T-helper 2 cell treated with Interferon-gamma antibody and Interleukin-4, amounts not matched to agents 5 μg/mL and 100 μg/mL, for 36 hours (primary cell): Measurements from ENCODE around the gene ADAM10.
A peak's percentile ranks its signal among the peaks of the same experiment; 100 is the strongest.
"Not testable (repeated sequence)": the region's sequence is repeated elsewhere in the genome, so short reads cannot be mapped to it uniquely, and the experiment has no call there.

Experiments used
- DNase-seq: peaks from one replicate; pipeline ENCODE4 v3.0.0; 2021; ENCODE audit warnings: low spot score
- H3K27ac Mint-ChIP-seq: one replicate; pipeline ENCODE4 v1.8.0; 2021; ENCODE audit warnings: mild to moderate bottlenecking, mixed read lengths
- H3K27me3 Mint-ChIP-seq: one replicate; pipeline ENCODE4 v1.8.0; 2021; ENCODE audit warnings: low read depth, mixed read lengths
- H3K36me3 Mint-ChIP-seq: one replicate; pipeline ENCODE4 v1.8.0; 2021; ENCODE audit warnings: low read depth, mixed read lengths
- H3K4me1 Mint-ChIP-seq: one replicate; pipeline ENCODE4 v1.8.0; 2021; ENCODE audit warnings: low read depth, mixed read lengths
- H3K4me3 Mint-ChIP-seq: one replicate; pipeline ENCODE4 v1.8.0; 2022; ENCODE audit warnings: mild to moderate bottlenecking, moderate library complexity, mixed read lengths
- H3K9me3 Mint-ChIP-seq: one replicate; pipeline ENCODE4 v1.8.0; 2021; ENCODE audit warnings: mixed read lengths

The ADAM10 gene

DNA sequence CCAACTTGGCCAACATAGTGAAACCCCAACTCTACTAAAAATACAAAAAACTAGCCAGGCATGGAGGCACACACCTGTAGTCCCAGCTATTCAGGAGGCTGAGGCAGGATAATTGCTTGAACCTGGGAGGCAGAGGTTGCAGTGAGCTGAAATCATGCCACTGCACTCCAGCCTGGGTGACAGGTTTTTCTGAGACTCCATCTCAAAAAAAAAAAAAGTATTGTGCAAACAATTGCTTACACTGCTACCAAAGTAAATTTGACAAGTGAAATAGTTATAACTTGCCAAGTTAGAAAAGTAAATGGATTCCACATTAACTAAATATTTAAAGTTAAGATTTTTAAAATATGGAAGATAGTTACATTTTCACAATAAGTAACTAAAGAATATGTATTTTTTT, 129.2 kb downstream of the ADAM10 start:
- not testable (repeated sequence) for DNase-seq, H3K27ac Mint-ChIP-seq, H3K4me3 Mint-ChIP-seq, H3K27me3 Mint-ChIP-seq
- peaks cover 72% of the 10 kb centered on the region for H3K36me3 Mint-ChIP-seq
- H3K4me1 Mint-ChIP-seq, result peaks cover 34% of the 10 kb centered on the region
- peaks cover 39% of the 10 kb centered on the region for H3K9me3 Mint-ChIP-seq

DNA sequence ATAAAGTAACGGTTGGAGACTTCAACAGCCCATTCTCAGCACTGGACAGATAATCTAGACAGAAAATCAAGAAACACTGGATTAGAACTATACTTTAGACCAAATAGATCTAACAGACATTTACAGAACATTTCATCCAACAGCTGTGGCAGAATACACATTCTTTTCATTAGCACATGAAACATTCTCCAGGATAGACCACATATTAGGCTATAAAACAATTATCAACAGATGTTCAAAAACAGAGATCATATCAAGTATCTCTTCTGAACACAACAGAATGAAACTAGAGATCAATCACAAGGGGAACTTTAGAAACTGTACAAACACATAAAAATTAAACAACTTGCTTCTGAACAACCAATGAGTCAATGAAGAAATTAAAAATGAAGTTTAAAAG, 133.3 kb downstream of the ADAM10 start:
- no peak overlapping the region for H3K27ac Mint-ChIP-seq
- peaks cover 52% of the 10 kb centered on the region for H3K9me3 Mint-ChIP-seq
- H3K27me3 Mint-ChIP-seq, result no peaks in the 10 kb centered on the region
- no peak overlapping the region for H3K4me3 Mint-ChIP-seq
- no peak for DNase-seq
- H3K36me3 Mint-ChIP-seq, result peaks cover 78% of the 10 kb centered on the region
- peaks cover 23% of the 10 kb centered on the region for H3K4me1 Mint-ChIP-seq

DNA sequence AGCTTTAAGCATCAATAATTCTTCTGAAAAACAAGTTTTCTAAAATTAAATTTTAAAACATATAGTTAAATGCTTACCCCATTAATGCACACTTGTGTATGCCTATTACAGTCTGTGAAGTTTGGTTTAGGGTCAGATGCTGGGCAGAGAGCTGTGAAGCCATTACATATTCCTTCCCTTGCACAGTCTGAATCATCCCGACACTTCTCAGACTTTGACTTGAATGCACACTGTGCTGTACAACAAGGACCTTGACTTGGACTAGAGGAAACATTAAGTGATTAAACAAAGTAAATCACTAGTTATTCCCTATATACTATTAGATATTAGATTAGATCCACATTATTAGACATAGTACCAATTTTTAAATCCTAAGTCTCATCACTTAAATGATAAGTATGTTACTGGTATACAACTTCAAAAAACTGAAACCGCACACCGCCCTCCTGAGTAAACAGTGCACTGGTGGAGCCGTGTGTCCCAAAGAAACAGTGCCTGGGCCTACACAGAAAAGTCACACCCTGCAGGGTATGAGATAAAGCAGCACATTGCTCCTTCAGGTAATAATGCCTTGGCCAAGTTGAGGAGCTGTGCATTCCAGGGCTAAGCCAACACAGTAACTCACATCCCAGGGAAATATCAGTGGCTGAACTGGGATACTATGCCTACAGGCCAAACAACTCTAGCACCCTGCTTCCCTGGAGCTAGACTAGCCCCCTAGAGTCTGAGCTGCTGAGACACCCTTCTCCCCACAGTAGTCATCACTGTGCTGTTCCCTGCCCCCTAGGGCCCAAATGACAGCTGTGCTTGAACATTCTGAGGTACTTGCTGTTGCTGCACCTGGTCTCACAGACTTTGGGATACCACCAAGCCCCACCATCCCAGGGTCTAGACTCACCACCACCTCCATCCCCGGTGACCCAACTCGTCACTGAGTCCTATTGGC, 137.5 kb downstream of the ADAM10 start:
- no peak overlapping the region for H3K4me3 Mint-ChIP-seq
- H3K9me3 Mint-ChIP-seq, result peaks cover 30% of the 10 kb centered on the region
- peaks cover 39% of the 10 kb centered on the region for H3K4me1 Mint-ChIP-seq
- no peaks in the 10 kb centered on the region for H3K27me3 Mint-ChIP-seq
- H3K36me3 Mint-ChIP-seq, result peaks cover 79% of the 10 kb centered on the region
- DNase-seq, result no peak
- H3K27ac Mint-ChIP-seq, result no peak overlapping the region

DNA sequence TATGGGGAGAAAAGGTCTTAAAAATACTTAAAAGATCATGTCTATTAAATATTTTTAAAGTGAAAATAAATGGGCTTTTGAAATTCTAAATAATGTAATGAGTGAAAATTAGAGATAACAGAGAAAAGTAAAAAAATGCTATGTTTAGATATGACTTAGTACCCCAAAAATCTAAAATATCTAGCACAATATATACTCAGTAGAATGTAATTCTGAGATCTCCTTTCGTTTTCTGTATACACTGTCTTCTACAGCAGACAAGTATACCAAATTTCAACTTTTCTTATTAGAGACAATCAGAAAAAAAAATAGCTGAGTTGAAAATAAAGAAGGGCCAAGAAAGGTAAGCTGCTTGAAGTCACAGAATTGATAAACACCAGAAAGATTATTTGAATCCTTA, 140.8 kb downstream of the ADAM10 start:
- H3K4me1 Mint-ChIP-seq, result peaks cover 38% of the 10 kb centered on the region
- no peak for DNase-seq
- H3K36me3 Mint-ChIP-seq, result peaks cover 72% of the 10 kb centered on the region
- no peaks in the 10 kb centered on the region for H3K27me3 Mint-ChIP-seq
- H3K9me3 Mint-ChIP-seq, result peaks cover 7% of the 10 kb centered on the region
- H3K27ac Mint-ChIP-seq, result no peak overlapping the region
- H3K4me3 Mint-ChIP-seq, result no peak overlapping the region

DNA sequence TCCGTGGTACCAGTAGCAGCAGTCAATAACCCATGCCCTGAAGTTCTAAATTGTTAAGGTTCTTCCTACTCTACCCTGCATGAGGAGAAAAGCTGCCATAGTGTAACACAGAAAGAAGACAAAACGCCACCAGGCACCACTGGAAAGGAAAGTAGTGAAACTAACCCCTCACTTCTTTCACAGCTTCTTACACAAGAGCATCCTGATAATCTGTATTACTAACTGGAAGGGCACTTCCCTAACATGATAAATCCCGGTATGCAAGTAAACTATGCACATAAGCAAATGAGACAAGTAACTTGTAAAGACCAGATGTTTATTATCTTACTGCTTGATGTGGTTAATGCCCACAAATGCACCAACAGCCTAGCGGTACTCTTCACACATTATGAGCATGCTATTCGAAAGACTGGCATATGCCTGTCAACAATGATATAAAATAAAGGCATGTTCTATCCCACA, 141.3 kb downstream of the ADAM10 start:
- Mint-ChIP-seq H3K27ac (no peak overlapping the region), H3K9me3 (peaks cover 1% of the 10 kb centered on the region), H3K4me3 (no peak overlapping the region), H3K36me3 (peaks cover 73% of the 10 kb centered on the region), H3K4me1 (peaks cover 38% of the 10 kb centered on the region), H3K27me3 (no peaks in the 10 kb centered on the region)
- no peak for DNase-seq

DNA sequence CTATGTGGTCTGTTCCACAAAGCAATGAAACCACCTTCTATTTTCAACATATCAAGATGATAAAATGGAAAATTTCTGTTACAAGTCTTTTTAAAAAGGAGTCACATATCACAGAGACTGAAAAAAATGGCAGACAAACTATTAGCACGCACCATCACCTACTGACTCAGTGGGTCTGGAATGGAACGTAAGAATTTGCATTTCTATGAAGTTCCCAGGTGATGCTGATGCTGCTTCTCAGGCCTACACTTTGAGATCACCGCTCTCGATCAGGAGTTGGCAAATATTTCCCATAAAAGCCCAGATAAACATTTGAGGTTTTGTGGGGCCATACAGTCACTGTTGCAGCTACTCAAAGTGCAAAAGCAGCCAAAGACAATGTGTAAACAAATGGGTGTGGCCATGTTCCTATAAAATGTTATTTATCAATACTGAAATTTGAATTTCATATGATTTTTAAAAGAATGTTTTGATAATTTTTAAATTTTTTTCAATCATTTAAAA, 142.9 kb downstream of the ADAM10 start:
- H3K9me3 Mint-ChIP-seq, result no peaks in the 10 kb centered on the region
- H3K4me3 Mint-ChIP-seq, result no peak overlapping the region
- peaks cover 31% of the 10 kb centered on the region for H3K4me1 Mint-ChIP-seq
- no peak for DNase-seq
- H3K27me3 Mint-ChIP-seq, result no peaks in the 10 kb centered on the region
- H3K36me3 Mint-ChIP-seq, result peaks cover 68% of the 10 kb centered on the region
- no peak overlapping the region for H3K27ac Mint-ChIP-seq

DNA sequence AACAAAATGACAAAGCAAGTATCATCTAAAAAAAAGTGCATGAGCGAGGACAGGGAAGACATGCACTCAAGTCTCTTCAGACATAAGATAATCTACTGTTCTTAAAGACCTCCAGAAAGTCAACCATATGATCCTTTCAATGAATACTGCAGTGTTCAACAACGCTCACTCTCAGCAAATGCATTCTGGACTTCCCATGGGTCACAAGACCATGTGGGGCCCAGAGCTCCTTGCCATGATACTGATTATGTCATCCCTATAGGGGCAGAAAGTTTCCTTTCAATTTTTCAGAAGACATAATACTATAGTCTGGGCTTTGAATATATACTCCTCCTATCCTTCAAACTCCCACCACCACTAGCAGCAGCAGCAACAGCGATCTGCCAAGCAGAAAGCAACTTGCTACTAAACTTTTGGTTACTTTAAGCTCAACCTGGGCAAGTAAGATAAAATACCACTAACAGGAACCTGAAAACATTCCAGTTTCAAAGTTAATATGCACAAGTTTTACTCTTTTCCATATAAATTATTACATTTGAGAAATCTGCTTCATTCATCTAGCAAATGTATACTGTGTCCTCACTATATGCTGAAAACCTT, 143.5 kb downstream of the ADAM10 start:
- no peak overlapping the region for H3K27ac Mint-ChIP-seq
- H3K4me1 Mint-ChIP-seq, result peaks cover 29% of the 10 kb centered on the region
- DNase-seq, result no peak
- no peaks in the 10 kb centered on the region for H3K9me3 Mint-ChIP-seq
- no peaks in the 10 kb centered on the region for H3K27me3 Mint-ChIP-seq
- H3K36me3 Mint-ChIP-seq, result peaks cover 69% of the 10 kb centered on the region
- no peak overlapping the region for H3K4me3 Mint-ChIP-seq

DNA sequence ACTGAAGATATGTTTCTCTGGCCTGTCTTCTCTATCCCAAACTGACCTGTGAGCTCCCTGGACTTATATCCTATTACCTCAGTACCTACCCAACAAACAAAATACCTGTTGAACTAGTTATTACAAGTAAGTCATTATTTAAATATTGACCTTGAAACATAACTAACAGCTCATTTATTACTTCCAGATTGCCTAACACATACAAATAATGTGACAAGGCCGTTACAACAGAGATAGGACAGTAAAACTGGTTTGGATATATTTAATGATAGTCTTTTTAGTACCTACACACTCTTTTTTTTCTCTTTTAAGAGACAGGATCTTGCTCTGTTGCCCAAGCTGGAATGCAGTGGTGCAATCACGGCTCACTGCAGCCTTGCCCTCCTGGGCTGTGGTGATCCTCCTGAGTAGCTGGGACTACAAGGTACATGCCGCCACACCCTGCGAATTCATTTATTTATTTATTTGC, 145.0 kb downstream of the ADAM10 start:
- Mint-ChIP-seq H3K27ac (no peak overlapping the region), H3K4me1 (peaks cover 27% of the 10 kb centered on the region), H3K9me3 (no peaks in the 10 kb centered on the region), H3K36me3 (peaks cover 60% of the 10 kb centered on the region), H3K27me3 (no peaks in the 10 kb centered on the region), H3K4me3 (no peak overlapping the region)
- DNase-seq, result no peak

DNA sequence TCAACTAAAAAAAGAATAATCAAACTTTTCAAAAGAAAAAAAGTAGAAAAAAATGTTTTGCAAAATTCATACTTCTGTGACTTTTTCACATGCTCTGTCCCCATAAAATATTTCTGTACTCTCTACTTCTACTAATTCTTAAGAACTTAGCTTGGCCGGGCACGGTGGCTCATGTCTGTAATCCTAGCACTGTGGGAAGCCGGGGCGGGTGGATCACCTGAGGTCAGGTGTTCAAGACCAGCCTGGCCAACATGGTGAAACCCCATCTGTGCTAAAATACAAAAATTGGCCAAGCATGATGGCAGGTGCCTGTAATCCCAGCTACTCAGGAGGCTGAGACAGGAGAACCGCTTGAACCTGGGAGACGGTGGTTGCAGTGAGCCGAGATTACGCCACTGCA, 145.6 kb downstream of the ADAM10 start:
- Mint-ChIP-seq H3K4me1 (peaks cover 26% of the 10 kb centered on the region), H3K36me3 (peaks cover 58% of the 10 kb centered on the region)
- H3K9me3 Mint-ChIP-seq, DNase-seq, H3K27me3 Mint-ChIP-seq, H3K4me3 Mint-ChIP-seq, H3K27ac Mint-ChIP-seq: not testable (repeated sequence)

DNA sequence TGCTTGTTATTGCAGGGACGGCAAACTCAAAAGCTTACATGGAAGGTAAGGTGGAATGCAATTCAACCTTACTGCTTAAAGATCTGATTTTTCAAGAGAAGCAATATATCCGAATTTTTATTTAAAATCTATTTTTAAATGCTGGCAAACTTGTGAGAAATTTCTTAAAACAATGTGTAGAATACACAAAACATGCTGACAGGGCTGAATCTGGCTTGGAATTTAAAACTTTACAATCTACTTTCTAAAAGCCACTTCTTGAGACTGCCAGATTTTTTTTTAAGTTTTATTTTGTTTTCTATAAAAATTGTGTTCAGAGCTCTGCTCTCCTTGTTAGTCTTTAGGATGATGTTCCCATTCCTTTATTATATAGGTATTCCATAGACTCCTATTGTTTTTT, 146.7 kb downstream of the ADAM10 start:
- DNase-seq, result no peak
- Mint-ChIP-seq H3K36me3 (peaks cover 53% of the 10 kb centered on the region), H3K9me3 (peaks cover 3% of the 10 kb centered on the region), H3K27ac (no peak overlapping the region), H3K27me3 (no peaks in the 10 kb centered on the region), H3K4me1 (peaks cover 22% of the 10 kb centered on the region), H3K4me3 (no peak overlapping the region)

DNA sequence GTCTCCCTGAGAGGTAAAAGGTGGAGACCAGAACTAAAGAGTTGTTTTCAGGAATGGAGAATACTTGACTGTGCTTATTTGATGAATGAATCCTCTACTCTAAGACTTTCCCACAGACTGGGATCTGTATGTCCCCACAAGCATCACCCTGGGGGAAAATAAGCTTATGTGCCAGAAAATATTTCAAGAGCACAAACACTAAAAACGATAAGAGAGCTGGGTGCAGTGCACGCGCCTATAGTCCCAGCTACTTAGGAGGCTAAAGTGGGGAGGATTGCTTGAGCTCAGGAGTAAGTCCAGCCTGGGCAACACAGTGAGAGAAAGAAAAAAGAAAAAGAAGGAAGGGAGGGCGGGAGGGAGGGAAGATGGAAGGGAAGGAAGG, 150.7 kb downstream of the ADAM10 start:
- DNase-seq, result no peak
- Mint-ChIP-seq H3K36me3 (peaks cover 54% of the 10 kb centered on the region), H3K4me3 (no peak overlapping the region), H3K4me1 (peaks cover 29% of the 10 kb centered on the region), H3K27me3 (no peaks in the 10 kb centered on the region), H3K9me3 (peaks cover 3% of the 10 kb centered on the region), H3K27ac (peak overlapping the region; percentile 9)

DNA sequence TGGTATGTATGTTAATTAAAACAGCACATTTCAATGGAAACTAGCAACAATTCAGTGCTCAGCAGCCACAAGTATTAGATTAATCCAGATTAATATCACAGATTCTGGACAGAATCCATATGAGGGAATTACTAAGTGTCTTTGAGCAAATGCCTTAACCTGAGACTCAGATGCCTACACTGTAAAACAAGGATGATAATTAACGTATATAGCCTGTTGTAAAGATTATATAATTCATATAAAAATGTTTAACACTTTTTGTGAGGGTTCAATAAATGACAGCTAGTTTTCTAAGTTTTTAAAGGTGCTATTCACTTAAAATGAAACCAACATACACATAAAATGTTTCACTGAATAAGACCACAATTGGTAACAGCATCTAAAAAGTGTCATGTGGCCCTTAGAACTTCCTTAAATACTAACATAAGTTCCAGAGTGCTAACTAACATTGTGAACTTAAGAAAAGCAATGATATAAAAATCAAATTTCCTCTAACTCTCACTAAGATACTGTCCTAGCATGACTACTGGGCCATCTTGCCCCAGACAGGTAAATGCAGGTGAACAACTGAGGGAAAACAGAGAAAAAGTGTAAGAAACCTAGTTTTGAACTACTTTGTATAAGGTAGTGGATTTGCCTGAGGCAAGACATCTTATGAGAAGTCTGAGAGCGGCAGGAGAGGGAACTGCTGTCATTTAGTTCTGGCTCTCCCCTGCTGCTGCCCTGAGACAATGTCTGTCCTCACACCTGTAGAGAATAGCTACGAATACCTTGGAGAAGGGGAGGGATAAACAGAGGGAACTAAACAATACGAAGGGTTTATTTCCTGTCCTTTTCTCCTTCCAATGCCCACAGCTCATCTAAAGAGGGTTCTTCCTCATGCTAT, 151.3 kb downstream of the ADAM10 start:
- DNase-seq, result no peak
- H3K4me3 Mint-ChIP-seq, result no peak overlapping the region
- no peaks in the 10 kb centered on the region for H3K27me3 Mint-ChIP-seq
- peak overlapping the region; percentile 32 for H3K27ac Mint-ChIP-seq
- H3K4me1 Mint-ChIP-seq, result peaks cover 34% of the 10 kb centered on the region
- peaks cover 3% of the 10 kb centered on the region for H3K9me3 Mint-ChIP-seq
- peaks cover 56% of the 10 kb centered on the region for H3K36me3 Mint-ChIP-seq

DNA sequence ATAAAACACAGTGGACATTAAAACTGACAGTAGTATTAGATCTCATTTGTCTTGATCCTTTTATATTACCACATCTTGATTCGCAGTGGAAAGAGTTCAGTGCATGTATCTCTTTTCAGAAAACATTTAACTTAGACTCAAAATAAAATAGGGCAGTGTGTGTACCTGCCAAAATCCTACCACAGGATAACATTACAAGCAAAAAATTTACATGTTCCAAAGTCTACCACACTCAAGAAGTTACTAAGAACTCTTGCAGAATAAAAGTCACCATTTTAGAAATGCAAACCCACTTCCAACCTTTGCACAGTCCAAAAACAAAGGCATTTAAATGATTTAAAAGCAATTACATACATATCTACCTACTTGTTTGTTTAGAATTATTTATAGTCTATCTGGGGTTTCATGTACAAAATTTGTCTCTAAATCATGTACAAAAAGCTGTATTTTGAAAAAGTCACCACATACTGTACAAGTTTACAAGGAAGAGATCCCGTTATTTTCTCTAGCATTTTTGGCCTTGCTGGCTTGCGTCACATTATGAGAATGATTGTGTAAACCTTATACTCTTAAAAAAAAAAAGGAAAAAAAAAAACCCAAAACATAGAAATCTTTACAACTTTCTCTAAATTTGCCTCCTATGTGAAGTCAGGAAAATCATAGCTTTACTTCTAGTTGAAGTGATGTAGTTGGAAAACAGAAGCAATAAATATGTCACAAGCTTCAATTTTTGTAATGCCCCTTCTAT, 153.8 kb downstream of the ADAM10 start:
- Mint-ChIP-seq H3K9me3 (peaks cover 3% of the 10 kb centered on the region), H3K36me3 (peaks cover 54% of the 10 kb centered on the region), H3K4me3 (no peak overlapping the region), H3K27me3 (no peaks in the 10 kb centered on the region), H3K4me1 (peaks cover 38% of the 10 kb centered on the region), H3K27ac (peak overlapping the region; percentile 26)
- no peak for DNase-seq
